Smooth muscle cell (in vitro differentiated cells): ENCODE results near the gene VTCN1. TPM values are rescaled to one million over a fixed set of nuclear protein-coding genes. Genes with fewer than 3 reads are reported as not detected.
A peak's percentile ranks its signal among the peaks of the same experiment; 100 is the strongest.
"Not testable (repeated sequence)": the region's sequence is repeated elsewhere in the genome, so short reads cannot be mapped to it uniquely, and the experiment has no call there.

ENCODE experiments used
- DNase-seq: peaks from one replicate; lab custom pipeline; 2025; ENCODE audit not compliant: unreplicated experiment; lab: John Stamatoyannopoulos, UW
- H2AFZ ChIP-seq: fragments of 200-600 bp; sonication (generic); 2 replicates; pipeline ENCODE4 v1.6.0; 2016; ENCODE audit warnings: antibody characterized with exemption, low read depth, mild to moderate bottlenecking
- H3F3A ChIP-seq: fragments of 200-600 bp; sonication (generic); 2 replicates; pipeline ENCODE4 v1.6.0; 2017; ENCODE audit warnings: antibody characterized with exemption, low read depth
- H3K27ac ChIP-seq: fragments of 200-600 bp; sonication (generic); 2 replicates; pipeline ENCODE4 v1.5.1; 2016; ENCODE audit warnings: low read depth, mild to moderate bottlenecking
- H3K27me3 ChIP-seq: fragments of 200-600 bp; sonication (generic); 2 replicates; pipeline ENCODE4 v1.6.1; 2016; ENCODE audit warnings: low read depth, mild to moderate bottlenecking
- H3K36me3 ChIP-seq: fragments of 200-600 bp; sonication (generic); 2 replicates; pipeline ENCODE4 v1.5.1; 2016; ENCODE audit warnings: low read depth
- H3K4me1 ChIP-seq: fragments of 200-600 bp; sonication (generic); 2 replicates; pipeline ENCODE4 v1.5.1; 2016; ENCODE audit warnings: low read depth
- H3K4me2 ChIP-seq: fragments of 200-600 bp; sonication (generic); 2 replicates; pipeline ENCODE4 v1.6.0; 2016; ENCODE audit warnings: mild to moderate bottlenecking
- H3K4me3 ChIP-seq: fragments of 200-600 bp; sonication (generic); 2 replicates; pipeline ENCODE4 v1.5.1; 2016; ENCODE audit warnings: mild to moderate bottlenecking
- H3K79me2 ChIP-seq: fragments of 200-600 bp; sonication (generic); 2 replicates; pipeline ENCODE4 v1.6.0; 2016; ENCODE audit warnings: low read depth, mild to moderate bottlenecking
- H3K9ac ChIP-seq: fragments of 200-600 bp; sonication (generic); 2 replicates; pipeline ENCODE4 v1.6.0; 2016; ENCODE audit warnings: low read depth
- H3K9me3 ChIP-seq: fragments of 200-600 bp; sonication (generic); replicated peaks from 2 replicates; pipeline ENCODE4 v1.5.1; 2016; ENCODE audit warnings: low read depth
- H4K20me1 ChIP-seq: fragments of 200-600 bp; sonication (generic); 2 replicates; pipeline ENCODE4 v1.6.0; 2016; ENCODE audit warnings: low read depth
- CTCF ChIP-seq: fragments of 200-600 bp; sonication (generic); IDR thresholded peaks from 2 replicates; pipeline ENCODE4 v1.5.1; 2017; ENCODE audit warnings: borderline replicate concordance, mild to moderate bottlenecking, antibody characterized with exemption; ENCODE audit not compliant: insufficient read depth, poor library complexity, severe bottlenecking
- WGBS: methylation state at CpG from one replicate; pipeline ENCODE4 v1.1.7; 2016; ENCODE audit warnings: low lambda C conversion rate; 5-methylcytosine and 5-hydroxymethylcytosine counted together
- polyA plus RNA-seq: library from polyadenylated mRNA; unstranded; fragments of >200 nt; fragmentation: Nextera tagmentation; extraction: Ambion mirVana; gene quantifications from 2 replicates; pipeline ENCODE4 v1.2.1, GENCODE V29; 2016
- total RNA-seq: library from RNA; depleted of rRNA; stranded (reverse); fragments of >200 nt; gene quantifications from 2 replicates; pipeline ENCODE4 v1.2.3, GENCODE V29; 2014

The VTCN1 gene, protein sequence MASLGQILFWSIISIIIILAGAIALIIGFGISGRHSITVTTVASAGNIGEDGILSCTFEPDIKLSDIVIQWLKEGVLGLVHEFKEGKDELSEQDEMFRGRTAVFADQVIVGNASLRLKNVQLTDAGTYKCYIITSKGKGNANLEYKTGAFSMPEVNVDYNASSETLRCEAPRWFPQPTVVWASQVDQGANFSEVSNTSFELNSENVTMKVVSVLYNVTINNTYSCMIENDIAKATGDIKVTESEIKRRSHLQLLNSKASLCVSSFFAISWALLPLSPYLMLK
- total RNA-seq (25.4 and 33.0 TPM in 2 replicates), polyA plus RNA-seq (7.1 and 41.2 TPM in 2 replicates)

- no peak for DNase-seq
- Histone ChIP-seq H4K20me1 (no peaks in the 10 kb centered on the region), H3K4me1 (no peaks in the 10 kb centered on the region), H3K79me2 (no peaks in the 10 kb centered on the region), H3K4me3 (peak within 1 kb of the TSS; percentile 27), H3K9ac (no peak within 1 kb of the TSS), H3K4me2 (peak within 1 kb of the TSS; percentile 73), H3K27me3 (no peaks in the 10 kb centered on the region), H3K9me3 (no peaks in the 10 kb centered on the region), H3K27ac (peak within 1 kb of the TSS; percentile 64), H3K36me3 (no peaks in the 10 kb centered on the region), H3F3A (no peaks in the 10 kb centered on the region), H2AFZ (no peak within 1 kb of the TSS)
- 42% methylated on average over 8 of the region's 8 CpGs for WGBS
- TF ChIP-seq CTCF, result no peak
Measured at GRCh38 chr1:117210831-117211261, at the start of gene VTCN1. Gene VTCN1, minus strand, starts transcription at chr1:117210927. Its CDS starts 72 bp downstream, at chr1:117210855.

DNA sequence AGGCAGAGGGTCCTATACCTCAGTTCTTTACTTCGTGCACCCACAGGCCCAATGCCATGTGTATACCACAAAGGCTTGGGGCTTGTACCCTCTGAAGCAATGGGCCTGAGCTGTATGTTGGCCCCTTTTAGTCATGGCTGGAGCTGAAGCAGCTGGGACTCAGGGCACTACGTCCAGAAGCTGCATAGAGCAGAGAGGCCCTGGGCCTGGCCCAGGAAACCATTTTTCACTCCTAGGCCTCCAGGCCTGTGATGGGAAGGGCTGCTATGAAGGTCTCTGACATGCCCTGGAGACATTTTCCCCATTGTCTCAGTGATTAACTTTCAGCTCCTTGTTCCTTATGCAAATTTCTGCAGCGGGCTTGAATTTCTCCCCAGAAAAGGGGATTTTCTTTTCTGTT lies 48.1 kb upstream of the VTCN1 start:
- H3K9ac ChIP-seq, result no peak overlapping the region
- no peak overlapping the region for H3K4me3 ChIP-seq
- H3K27me3 ChIP-seq, result no peaks in the 10 kb centered on the region
- 94% methylated on average over 3 of the region's 3 CpGs for WGBS
- H3K36me3 ChIP-seq, result no peaks in the 10 kb centered on the region
- no peaks in the 10 kb centered on the region for H3K79me2 ChIP-seq
- DNase-seq, result no peak
- no peaks in the 10 kb centered on the region for H4K20me1 ChIP-seq
- no peaks in the 10 kb centered on the region for H3F3A ChIP-seq
- no peak overlapping the region for H3K27ac ChIP-seq
- H3K4me2 ChIP-seq, result no peak overlapping the region
- H3K4me1 ChIP-seq, result no peaks in the 10 kb centered on the region
- no peaks in the 10 kb centered on the region for H3K9me3 ChIP-seq
- TF ChIP-seq CTCF, result no peak
- no peak overlapping the region for H2AFZ ChIP-seq

DNA sequence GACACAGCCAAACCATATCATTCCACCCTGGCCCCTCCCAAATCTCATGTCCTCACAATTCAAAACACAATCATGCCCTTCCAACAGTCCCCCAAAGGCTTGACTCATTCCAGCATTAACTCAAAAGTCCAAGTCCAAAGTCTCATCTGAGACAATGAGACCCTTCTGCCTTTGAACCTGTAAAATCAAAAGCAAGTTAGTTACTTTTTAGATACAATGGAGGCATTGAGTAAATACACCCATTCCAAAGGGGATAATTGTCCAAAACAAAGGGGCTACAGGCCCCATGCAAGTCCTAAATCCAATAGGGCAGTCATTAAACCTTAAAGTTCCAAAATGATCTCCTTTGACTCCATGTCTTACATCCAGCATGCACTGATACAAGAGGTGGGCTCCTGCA lies 47.3 kb upstream of the VTCN1 start:
- DNase-seq, H3F3A ChIP-seq, H3K9ac ChIP-seq, H3K27me3 ChIP-seq, H2AFZ ChIP-seq, H3K27ac ChIP-seq, H3K9me3 ChIP-seq, H3K36me3 ChIP-seq, H3K79me2 ChIP-seq, H4K20me1 ChIP-seq, H3K4me3 ChIP-seq, H3K4me2 ChIP-seq, H3K4me1 ChIP-seq: not testable (repeated sequence)

GRCh38 chr1:117257291-117257690 lies 46.6 kb upstream of the VTCN1 start:
- H3K79me2 ChIP-seq, result no peaks in the 10 kb centered on the region
- no peak overlapping the region for H3K9ac ChIP-seq
- no peak overlapping the region for H2AFZ ChIP-seq
- H4K20me1 ChIP-seq, result no peaks in the 10 kb centered on the region
- no peak for DNase-seq
- H3K36me3 ChIP-seq, result no peaks in the 10 kb centered on the region
- H3K4me1 ChIP-seq, result no peaks in the 10 kb centered on the region
- no peaks in the 10 kb centered on the region for H3F3A ChIP-seq
- no peak overlapping the region for H3K4me2 ChIP-seq
- no peak for TF ChIP-seq CTCF
- H3K27ac ChIP-seq, result no peak overlapping the region
- no peak overlapping the region for H3K4me3 ChIP-seq
- H3K9me3 ChIP-seq, result no peaks in the 10 kb centered on the region
- no peaks in the 10 kb centered on the region for H3K27me3 ChIP-seq
